ENCODE measurements around the gene ANKRD34A. TPM values are rescaled to one million over a fixed set of nuclear protein-coding genes. Genes with fewer than 3 reads are reported as not detected.
"Not testable (repeated sequence)": the region's sequence is repeated elsewhere in the genome, so short reads cannot be mapped to it uniquely, and the experiment has no call there.

The ANKRD34A gene
- polyA plus RNA-seq, 1 experiment: 0.83 TPM

DNA sequence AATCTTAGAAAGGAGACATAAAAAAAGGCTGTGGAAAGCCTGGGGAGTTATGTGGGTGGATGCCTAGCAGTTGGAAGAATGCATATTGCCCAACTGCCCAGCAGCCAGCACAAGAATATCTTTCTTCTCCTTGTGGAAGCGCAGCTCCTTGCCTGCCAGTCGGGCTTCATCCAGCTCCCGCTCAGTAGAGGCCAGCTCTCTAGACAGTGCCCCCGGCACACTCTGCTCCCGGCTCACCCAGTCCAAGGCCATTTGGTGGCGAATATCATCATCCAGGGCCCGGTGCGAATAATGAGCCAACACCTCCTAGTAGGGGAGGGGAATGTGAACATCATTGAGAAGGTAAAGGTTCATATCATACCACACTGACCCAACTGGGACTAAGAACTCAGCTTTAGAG lies 28.1 kb downstream of the ANKRD34A start:
- POLR2A ChIA-PET: interaction anchor here (1.1 kb wide), 1 partner anchor 9 kb away, joined by 4 read pairs; the partner anchor contains the start of gene RBM8A
- Histone ChIP-seq H3K4me3 (ENCODE audit: low read depth, low read length) (no peak overlapping the region), H3K9me3 (ENCODE audit: control insufficient read depth, insufficient read depth, low read length) (no peaks in the 10 kb centered on the region), H3K27me3 (ENCODE audit: control insufficient read depth, insufficient read depth, low read length) (no peaks in the 10 kb centered on the region), H3K27ac (ENCODE audit: low read depth, low read length) (no peak overlapping the region)
- CTCF ChIA-PET: interaction anchor here (1.1 to 2.4 kb wide), 2 partner anchors 10 to 27 kb away, joined by 3 to 6 read pairs; partner anchors contain the start of gene ITGA10
- TF ChIP-seq, protein P1, sequence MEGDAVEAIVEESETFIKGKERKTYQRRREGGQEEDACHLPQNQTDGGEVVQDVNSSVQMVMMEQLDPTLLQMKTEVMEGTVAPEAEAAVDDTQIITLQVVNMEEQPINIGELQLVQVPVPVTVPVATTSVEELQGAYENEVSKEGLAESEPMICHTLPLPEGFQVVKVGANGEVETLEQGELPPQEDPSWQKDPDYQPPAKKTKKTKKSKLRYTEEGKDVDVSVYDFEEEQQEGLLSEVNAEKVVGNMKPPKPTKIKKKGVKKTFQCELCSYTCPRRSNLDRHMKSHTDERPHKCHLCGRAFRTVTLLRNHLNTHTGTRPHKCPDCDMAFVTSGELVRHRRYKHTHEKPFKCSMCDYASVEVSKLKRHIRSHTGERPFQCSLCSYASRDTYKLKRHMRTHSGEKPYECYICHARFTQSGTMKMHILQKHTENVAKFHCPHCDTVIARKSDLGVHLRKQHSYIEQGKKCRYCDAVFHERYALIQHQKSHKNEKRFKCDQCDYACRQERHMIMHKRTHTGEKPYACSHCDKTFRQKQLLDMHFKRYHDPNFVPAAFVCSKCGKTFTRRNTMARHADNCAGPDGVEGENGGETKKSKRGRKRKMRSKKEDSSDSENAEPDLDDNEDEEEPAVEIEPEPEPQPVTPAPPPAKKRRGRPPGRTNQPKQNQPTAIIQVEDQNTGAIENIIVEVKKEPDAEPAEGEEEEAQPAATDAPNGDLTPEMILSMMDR (IDR thresholded peaks at IDR 0.05; ENCODE audit: low read depth, low read length): no peak
- DNase-seq (ENCODE audit: low read depth, low spot score): no peak

DNA sequence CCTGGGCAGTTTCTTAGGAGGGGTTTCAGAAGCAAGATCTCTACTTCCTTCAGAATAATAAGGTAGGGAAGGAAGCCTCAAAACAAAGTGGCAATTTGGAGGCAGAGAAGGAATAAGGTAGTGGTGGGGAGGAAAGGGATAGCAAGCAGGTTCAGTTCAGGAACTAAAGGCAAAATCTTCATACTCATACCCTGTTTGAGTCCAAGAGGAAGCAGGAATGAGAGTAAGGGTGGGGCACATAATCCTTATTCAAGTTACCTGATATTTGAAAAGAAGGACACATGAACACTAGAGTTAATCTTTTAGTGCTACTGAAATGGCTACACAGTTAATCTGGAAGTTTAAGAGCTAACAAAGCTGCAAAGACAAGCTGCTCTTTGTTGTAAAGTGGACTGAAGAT lies 28.7 kb downstream of the ANKRD34A start:
- Histone ChIP-seq H3K9me3 (ENCODE audit: control insufficient read depth, insufficient read depth, low read length) (no peaks in the 10 kb centered on the region), H3K27ac (ENCODE audit: low read depth, low read length) (no peak overlapping the region), H3K4me3 (ENCODE audit: low read depth, low read length) (no peak overlapping the region), H3K27me3 (ENCODE audit: control insufficient read depth, insufficient read depth, low read length) (no peaks in the 10 kb centered on the region)
- DNase-seq (ENCODE audit: low read depth, low spot score): no peak
- POLR2A ChIA-PET: interaction anchor here (1.1 kb wide), 1 partner anchor 8 kb away, joined by 4 read pairs; the partner anchor contains the start of gene RBM8A
- CTCF ChIA-PET: interaction anchor here (1.1 kb wide), 1 partner anchor 9 kb away, joined by 3 read pairs; no protein-coding TSS in a partner anchor
- TF ChIP-seq, protein P1 (IDR thresholded peaks at IDR 0.05; ENCODE audit: low read depth, low read length): no peak

DNA sequence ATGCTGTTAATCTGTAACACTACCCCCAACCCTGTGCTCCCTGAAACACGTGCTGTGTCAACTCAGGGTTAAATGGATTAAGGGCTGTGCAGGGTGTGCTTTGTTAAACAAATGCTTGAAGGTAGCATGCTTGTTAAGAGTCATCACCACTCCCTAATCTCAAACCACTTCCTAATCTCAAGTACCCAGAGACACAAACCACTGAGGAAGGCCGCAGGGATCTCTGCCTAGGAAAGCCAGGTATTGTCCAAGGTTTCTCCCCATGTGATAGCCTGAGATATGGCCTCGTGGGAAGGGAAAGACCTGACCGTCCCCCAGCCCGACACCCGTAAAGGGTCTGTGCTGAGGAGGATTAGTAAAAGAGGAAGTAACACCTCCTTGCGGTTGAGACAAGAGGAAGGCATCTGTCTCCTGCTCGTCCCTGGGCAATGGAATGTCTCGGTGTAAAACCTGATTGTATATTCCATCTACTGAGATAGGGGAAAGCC lies 31.8 kb downstream of the ANKRD34A start:
- H3K27me3 ChIP-seq (ENCODE audit: control insufficient read depth, insufficient read depth, low read length); H3K9me3 ChIP-seq (ENCODE audit: control insufficient read depth, insufficient read depth, low read length); POLR2A ChIA-PET; H3K4me3 ChIP-seq (ENCODE audit: low read depth, low read length); H3K27ac ChIP-seq (ENCODE audit: low read depth, low read length); DNase-seq (ENCODE audit: low read depth, low spot score): not testable (repeated sequence)
- CTCF ChIA-PET: interaction anchor here (0.6 kb wide), 1 partner anchor 10 kb away, joined by 3 read pairs; no protein-coding TSS in a partner anchor

DNA sequence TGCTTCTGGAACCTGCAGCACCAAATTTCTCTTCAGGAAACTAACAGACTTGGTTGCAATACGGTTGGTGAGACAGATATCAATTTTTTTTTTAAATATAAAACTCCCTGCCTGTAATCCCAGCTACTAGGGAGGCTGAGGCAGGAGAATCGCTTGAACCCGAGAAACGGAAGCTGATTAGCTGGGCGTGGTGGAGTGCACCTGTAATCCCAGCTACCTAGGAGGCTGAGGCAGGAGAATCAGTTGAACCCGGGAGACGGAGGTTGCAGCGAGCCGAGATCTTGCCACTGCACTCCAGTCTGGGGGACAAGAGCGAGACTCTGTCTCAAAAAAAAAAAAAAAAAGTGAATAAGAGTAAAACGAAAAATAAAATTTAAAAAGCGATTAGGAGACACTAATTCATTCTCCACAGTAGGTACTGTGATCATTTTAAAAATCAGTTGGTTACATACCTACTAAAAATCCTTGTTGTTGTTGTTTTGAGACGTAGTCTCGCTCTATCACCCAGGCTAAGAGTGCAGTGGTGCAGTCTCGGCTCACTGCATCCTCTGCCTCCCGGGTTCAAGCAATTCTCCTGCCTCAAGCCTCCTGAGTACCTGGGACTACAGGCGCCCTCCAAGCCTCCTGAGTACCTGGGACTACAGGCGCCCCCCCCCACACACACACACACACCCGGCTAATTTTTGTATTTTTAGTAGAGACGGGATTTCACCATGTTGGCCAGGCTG lies 36.3 kb downstream of the ANKRD34A start:
- ChIA-PET CTCF (interaction anchor here (0.6 to 2.2 kb wide), 19 partner anchors 9 to 201 kb away, joined by 3 to 17 read pairs (median 4); partner anchors contain the start of genes ANKRD34A, NUDT17, PEX11B and PIAS3), POLR2A (interaction anchor here (0.9 to 2.7 kb wide), 13 partner anchors 8 to 83 kb away, joined by 3 to 21 read pairs (median 8); partner anchors contain the start of genes ANKRD34A, LIX1L, NUDT17 and PEX11B)
- H3K4me3 ChIP-seq (ENCODE audit: low read depth, low read length): peak overlapping the region; percentile 85
- H3K27ac ChIP-seq (ENCODE audit: low read depth, low read length): peak overlapping the region; percentile 80
- TF ChIP-seq, protein P1 (IDR thresholded peaks at IDR 0.05; ENCODE audit: low read depth, low read length): no peak
- H3K27me3 ChIP-seq (ENCODE audit: control insufficient read depth, insufficient read depth, low read length): no peaks in the 10 kb centered on the region
- no peaks in the 10 kb centered on the region for H3K9me3 ChIP-seq (ENCODE audit: control insufficient read depth, insufficient read depth, low read length)
- no peak for DNase-seq (ENCODE audit: low read depth, low spot score)

DNA sequence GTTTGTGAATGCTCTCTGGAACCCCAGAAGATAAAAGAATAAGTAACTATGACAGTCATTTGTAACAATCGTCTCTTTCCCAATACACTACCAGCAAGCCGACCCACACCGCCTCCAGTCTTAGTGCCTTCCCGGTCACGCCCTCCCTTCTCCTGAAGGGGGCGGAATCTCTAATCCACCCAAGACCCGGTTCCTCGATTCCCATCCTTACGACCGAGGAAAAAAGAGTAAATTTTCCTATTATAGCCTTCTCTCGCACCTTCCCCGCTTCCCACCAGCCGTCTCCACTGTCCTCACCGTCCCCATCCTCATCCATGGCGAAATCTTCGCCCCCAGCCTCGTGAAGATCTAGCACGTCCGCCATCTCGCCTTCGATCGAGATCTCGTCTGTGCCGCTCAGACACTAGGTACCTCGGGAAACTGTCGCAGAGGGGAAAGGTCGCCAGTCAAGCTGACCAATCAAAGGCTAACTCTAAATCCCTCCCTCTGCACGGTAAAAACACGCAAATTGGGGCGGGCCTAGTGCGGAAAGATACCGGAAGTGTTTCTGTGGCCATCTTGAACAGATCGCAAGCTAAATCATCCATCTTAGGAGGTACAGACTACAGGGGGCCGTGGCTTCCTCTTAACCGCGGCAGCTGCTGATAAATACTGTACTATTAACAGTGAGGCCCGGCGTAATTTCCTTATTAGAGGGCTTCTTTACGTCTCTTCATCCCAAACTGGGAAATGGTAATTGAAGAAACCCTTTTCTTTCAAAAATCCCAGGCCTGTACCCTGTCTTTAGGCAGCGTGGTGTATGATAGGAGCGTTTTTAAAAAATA lies 37.1 kb downstream of the ANKRD34A start, which contains the start of gene RBM8A:
Gene RBM8A (minus strand): TSS at position 422 of the 824 bp plus-strand sequence. CDS start 58 bp downstream, at position 364.
- H3K4me3 ChIP-seq (ENCODE audit: low read depth, low read length): peak within 1 kb of the TSS; percentile 85
- no peaks in the 10 kb centered on the region for H3K27me3 ChIP-seq (ENCODE audit: control insufficient read depth, insufficient read depth, low read length)
- TF ChIP-seq, protein P1 (IDR thresholded peaks at IDR 0.05; ENCODE audit: low read depth, low read length): peak; percentile 68
- no peaks in the 10 kb centered on the region for H3K9me3 ChIP-seq (ENCODE audit: control insufficient read depth, insufficient read depth, low read length)
- H3K27ac ChIP-seq (ENCODE audit: low read depth, low read length): peak within 1 kb of the TSS; percentile 80
- ChIA-PET POLR2A (interaction anchor here (0.6 to 2.7 kb wide), 14 partner anchors 8 to 82 kb away, joined by 3 to 21 read pairs (median 6); partner anchors contain the start of genes ANKRD34A, LIX1L, NUDT17 and PEX11B), CTCF (interaction anchor here (0.6 to 2.2 kb wide), 23 partner anchors 8 to 201 kb away, joined by 3 to 17 read pairs (median 4); partner anchors contain the start of genes ANKRD34A, NUDT17, PEX11B and PIAS3)
- peak; percentile 95 for DNase-seq (ENCODE audit: low read depth, low spot score)

All from AG04450 (cell line).